Smooth muscle cell (in vitro differentiated cells): ENCODE results near the gene NOTCH2. TPM values are rescaled to one million over a fixed set of nuclear protein-coding genes. Genes with fewer than 3 reads are reported as not detected.

Experiments
- DNase-seq: peaks from one replicate; lab custom pipeline; 2025; ENCODE audit not compliant: unreplicated experiment; lab: John Stamatoyannopoulos, UW
- H2AFZ ChIP-seq: fragments of 200-600 bp; sonication (generic); 2 replicates; pipeline ENCODE4 v1.6.0; 2016; ENCODE audit warnings: antibody characterized with exemption, low read depth, mild to moderate bottlenecking
- H3F3A ChIP-seq: fragments of 200-600 bp; sonication (generic); 2 replicates; pipeline ENCODE4 v1.6.0; 2017; ENCODE audit warnings: antibody characterized with exemption, low read depth
- H3K27ac ChIP-seq: fragments of 200-600 bp; sonication (generic); 2 replicates; pipeline ENCODE4 v1.5.1; 2016; ENCODE audit warnings: low read depth, mild to moderate bottlenecking
- H3K27me3 ChIP-seq: fragments of 200-600 bp; sonication (generic); 2 replicates; pipeline ENCODE4 v1.6.1; 2016; ENCODE audit warnings: low read depth, mild to moderate bottlenecking
- H3K36me3 ChIP-seq: fragments of 200-600 bp; sonication (generic); 2 replicates; pipeline ENCODE4 v1.5.1; 2016; ENCODE audit warnings: low read depth
- H3K4me1 ChIP-seq: fragments of 200-600 bp; sonication (generic); 2 replicates; pipeline ENCODE4 v1.5.1; 2016; ENCODE audit warnings: low read depth
- H3K4me2 ChIP-seq: fragments of 200-600 bp; sonication (generic); 2 replicates; pipeline ENCODE4 v1.6.0; 2016; ENCODE audit warnings: mild to moderate bottlenecking
- H3K4me3 ChIP-seq: fragments of 200-600 bp; sonication (generic); 2 replicates; pipeline ENCODE4 v1.5.1; 2016; ENCODE audit warnings: mild to moderate bottlenecking
- H3K79me2 ChIP-seq: fragments of 200-600 bp; sonication (generic); 2 replicates; pipeline ENCODE4 v1.6.0; 2016; ENCODE audit warnings: low read depth, mild to moderate bottlenecking
- H3K9ac ChIP-seq: fragments of 200-600 bp; sonication (generic); 2 replicates; pipeline ENCODE4 v1.6.0; 2016; ENCODE audit warnings: low read depth
- H3K9me3 ChIP-seq: fragments of 200-600 bp; sonication (generic); replicated peaks from 2 replicates; pipeline ENCODE4 v1.5.1; 2016; ENCODE audit warnings: low read depth
- H4K20me1 ChIP-seq: fragments of 200-600 bp; sonication (generic); 2 replicates; pipeline ENCODE4 v1.6.0; 2016; ENCODE audit warnings: low read depth
- WGBS: methylation state at CpG from one replicate; pipeline ENCODE4 v1.1.7; 2016; ENCODE audit warnings: low lambda C conversion rate; 5-methylcytosine and 5-hydroxymethylcytosine counted together
- polyA plus RNA-seq: library from polyadenylated mRNA; unstranded; fragments of >200 nt; fragmentation: Nextera tagmentation; extraction: Ambion mirVana; gene quantifications from 2 replicates; pipeline ENCODE4 v1.2.1, GENCODE V29; 2016
- total RNA-seq: library from RNA; depleted of rRNA; stranded (reverse); fragments of >200 nt; gene quantifications from 2 replicates; pipeline ENCODE4 v1.2.3, GENCODE V29; 2014
- TF ChIP-seq, protein P1 (sequence below): fragments of 200-600 bp; sonication (generic); IDR thresholded peaks from 2 replicates; pipeline ENCODE4 v1.5.1; 2017; ENCODE audit warnings: borderline replicate concordance, mild to moderate bottlenecking, antibody characterized with exemption; ENCODE audit not compliant: insufficient read depth, poor library complexity, severe bottlenecking

The NOTCH2 gene
- total and polyA plus RNA-seq, 2 experiments from 2014 or later, result 50.3 to 133 TPM

DNA sequence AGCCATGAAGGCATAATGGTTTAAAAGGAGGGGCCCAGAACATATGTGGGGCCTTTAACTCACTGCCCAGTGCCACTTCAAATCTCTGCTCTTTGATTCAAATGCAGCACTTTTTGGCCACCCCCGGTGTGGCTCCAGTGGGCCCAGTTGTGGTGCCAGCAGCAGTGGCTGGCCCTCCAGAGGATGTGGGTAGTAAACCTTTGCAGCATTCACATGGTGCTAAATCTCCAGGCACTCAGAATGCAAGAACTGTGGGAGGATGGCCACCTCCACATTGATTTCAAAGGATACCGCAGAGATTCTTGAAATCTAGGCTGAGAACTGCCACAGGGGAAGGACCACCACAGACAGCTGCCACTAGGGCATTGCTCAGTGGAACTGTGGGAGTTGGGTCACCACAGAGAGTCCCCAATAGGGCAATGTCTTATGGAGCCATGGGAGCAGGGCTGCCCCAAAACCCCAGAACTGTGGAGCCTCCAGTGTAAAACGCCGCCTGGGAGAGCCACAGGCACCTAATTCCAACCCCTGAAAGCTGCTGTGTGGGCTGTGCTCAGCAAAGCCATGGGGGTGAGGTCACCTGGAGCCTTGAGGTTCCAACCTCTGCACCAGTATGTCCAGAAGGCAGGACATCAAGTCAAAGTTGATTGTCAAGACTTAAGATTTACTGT is 166.6 kb downstream of the NOTCH2 start:
- peaks cover 15% of the 10 kb centered on the region for H3K27me3 ChIP-seq
- H4K20me1 ChIP-seq, result no peaks in the 10 kb centered on the region
- no peaks in the 10 kb centered on the region for H3K4me1 ChIP-seq
- no peaks in the 10 kb centered on the region for H3K36me3 ChIP-seq
- no peak overlapping the region for H2AFZ ChIP-seq
- TF ChIP-seq, protein P1, sequence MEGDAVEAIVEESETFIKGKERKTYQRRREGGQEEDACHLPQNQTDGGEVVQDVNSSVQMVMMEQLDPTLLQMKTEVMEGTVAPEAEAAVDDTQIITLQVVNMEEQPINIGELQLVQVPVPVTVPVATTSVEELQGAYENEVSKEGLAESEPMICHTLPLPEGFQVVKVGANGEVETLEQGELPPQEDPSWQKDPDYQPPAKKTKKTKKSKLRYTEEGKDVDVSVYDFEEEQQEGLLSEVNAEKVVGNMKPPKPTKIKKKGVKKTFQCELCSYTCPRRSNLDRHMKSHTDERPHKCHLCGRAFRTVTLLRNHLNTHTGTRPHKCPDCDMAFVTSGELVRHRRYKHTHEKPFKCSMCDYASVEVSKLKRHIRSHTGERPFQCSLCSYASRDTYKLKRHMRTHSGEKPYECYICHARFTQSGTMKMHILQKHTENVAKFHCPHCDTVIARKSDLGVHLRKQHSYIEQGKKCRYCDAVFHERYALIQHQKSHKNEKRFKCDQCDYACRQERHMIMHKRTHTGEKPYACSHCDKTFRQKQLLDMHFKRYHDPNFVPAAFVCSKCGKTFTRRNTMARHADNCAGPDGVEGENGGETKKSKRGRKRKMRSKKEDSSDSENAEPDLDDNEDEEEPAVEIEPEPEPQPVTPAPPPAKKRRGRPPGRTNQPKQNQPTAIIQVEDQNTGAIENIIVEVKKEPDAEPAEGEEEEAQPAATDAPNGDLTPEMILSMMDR, result no peak
- 95% methylated on average over 4 of the region's 4 CpGs for WGBS
- H3F3A ChIP-seq, result no peaks in the 10 kb centered on the region
- no peak overlapping the region for H3K4me2 ChIP-seq
- no peak for DNase-seq
- H3K9ac ChIP-seq, result no peak overlapping the region
- H3K4me3 ChIP-seq, result no peak overlapping the region
- no peaks in the 10 kb centered on the region for H3K79me2 ChIP-seq
- no peak overlapping the region for H3K27ac ChIP-seq
- H3K9me3 ChIP-seq, result no peaks in the 10 kb centered on the region

DNA sequence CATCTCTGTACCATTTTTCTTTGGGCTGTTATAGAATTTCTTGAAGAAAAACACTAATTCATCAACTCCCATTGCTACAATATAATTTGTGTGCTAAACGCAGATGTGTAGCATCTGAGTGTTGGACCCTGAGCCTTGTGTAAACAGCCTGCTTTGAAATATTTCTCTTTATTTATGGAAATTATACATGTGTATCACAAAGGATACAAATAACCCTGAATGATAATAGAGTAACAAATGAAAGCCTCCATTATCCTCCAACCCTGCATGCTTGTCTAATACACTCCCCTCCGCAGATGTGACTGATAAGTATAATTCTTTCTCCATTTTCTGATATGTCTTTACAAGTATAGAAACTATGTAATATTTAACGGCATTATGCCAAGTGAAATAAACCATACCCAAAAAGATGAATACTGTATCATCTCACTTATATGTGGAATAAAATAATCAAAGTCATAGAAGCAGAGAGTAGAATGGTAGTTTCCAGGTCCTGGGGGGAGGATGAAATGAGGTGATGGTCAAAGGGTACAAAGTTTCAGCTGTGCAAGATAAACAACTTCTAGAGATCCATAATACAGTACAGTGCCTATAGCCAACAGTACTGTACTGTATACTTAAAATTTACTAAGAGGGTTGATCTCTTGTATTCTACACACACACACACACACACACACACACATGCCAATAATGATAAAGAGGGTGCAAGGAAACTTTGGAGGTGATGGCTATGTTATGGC is 170.3 kb downstream of the NOTCH2 start:
- Histone ChIP-seq H3K9ac (no peak overlapping the region), H3K36me3 (no peaks in the 10 kb centered on the region), H2AFZ (no peak overlapping the region), H3K9me3 (no peaks in the 10 kb centered on the region), H3K4me2 (no peak overlapping the region), H3K27me3 (peaks cover 24% of the 10 kb centered on the region), H3K4me1 (no peaks in the 10 kb centered on the region), H3K79me2 (no peaks in the 10 kb centered on the region), H3K27ac (no peak overlapping the region), H3F3A (no peaks in the 10 kb centered on the region), H3K4me3 (no peak overlapping the region), H4K20me1 (no peaks in the 10 kb centered on the region)
- no peak for DNase-seq
- TF ChIP-seq, protein P1, result no peak
- WGBS, result 94% methylated on average over 3 of the region's 3 CpGs

DNA sequence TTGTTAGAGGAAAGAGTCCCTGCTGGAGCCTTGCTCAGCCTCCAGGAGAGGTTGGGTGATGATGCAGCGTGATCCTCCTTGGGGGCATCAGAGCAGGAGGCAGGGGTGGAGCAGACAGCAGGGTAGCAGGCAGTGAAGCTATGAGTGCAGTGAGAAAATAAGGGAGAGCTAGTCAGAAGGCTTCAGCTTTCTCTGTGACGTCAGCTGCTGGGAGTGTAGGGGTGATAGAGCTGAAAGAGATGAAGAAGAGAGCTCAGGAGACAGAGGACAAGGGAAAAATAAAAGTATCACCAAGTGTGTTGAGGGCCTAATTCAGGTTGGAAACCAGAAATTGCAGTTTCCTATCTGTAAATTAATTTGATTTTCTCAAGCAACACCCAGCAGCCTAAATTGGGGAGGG is 170.9 kb downstream of the NOTCH2 start:
- Histone ChIP-seq H3K9me3 (no peaks in the 10 kb centered on the region), H3K36me3 (no peaks in the 10 kb centered on the region), H2AFZ (no peak overlapping the region), H3F3A (no peaks in the 10 kb centered on the region), H3K79me2 (no peaks in the 10 kb centered on the region), H4K20me1 (no peaks in the 10 kb centered on the region), H3K4me2 (no peak overlapping the region), H3K4me1 (no peaks in the 10 kb centered on the region), H3K27me3 (peaks cover 24% of the 10 kb centered on the region), H3K9ac (no peak overlapping the region), H3K27ac (no peak overlapping the region), H3K4me3 (no peak overlapping the region)
- WGBS, result 78% methylated on average over 2 of the region's 2 CpGs
- DNase-seq, result no peak
- TF ChIP-seq, protein P1, result no peak
